ENCODE measurements around the gene RBM20. TPM values are rescaled to one million over a fixed set of nuclear protein-coding genes. Genes with fewer than 3 reads are reported as not detected.

RBM20 gene
- total and polyA plus RNA-seq, 2 of the 13 experiments (the other 11 are each of a cell fraction or from before 2014, with no cell fraction given) = 0.02 to 0.22 TPM

GRCh38 chr10:110615057-110615747, 28.9 kb upstream of the RBM20 start (continued):
- no peak for TF ChIP-seq ZFP36 (IDR thresholded peaks at IDR 0.05; ENCODE audit: borderline replicate concordance, low read depth, low read length, partially characterized antibody)
- no peak for TF ChIP-seq ZNF20 (CRISPR knock-in tag; IDR thresholded peaks at IDR 0.05)
- TF ChIP-seq ZZZ3 (CRISPR knock-in tag; IDR thresholded peaks at IDR 0.05; ENCODE audit: borderline replicate concordance) = no peak
- no peak for TF ChIP-seq ZNF552 (CRISPR knock-in tag; IDR thresholded peaks at IDR 0.05; ENCODE audit: borderline replicate concordance)
- no peak for TF ChIP-seq ZNF598 (CRISPR knock-in tag; IDR thresholded peaks at IDR 0.05; ENCODE audit: borderline replicate concordance)
- TF ChIP-seq ERF (CRISPR knock-in tag; IDR thresholded peaks at IDR 0.05) = no peak
- no peak for TF ChIP-seq PRDM15 (CRISPR knock-in tag; IDR thresholded peaks at IDR 0.05)

- intact Hi-C loops (cut with micrococcal nuclease; ENCODE audit: unreplicated experiment) = no loop called here
- Histone ChIP-seq H3K4me2 (ENCODE audit: low read depth, low read length) (no peak overlapping the region), H3K27ac (ENCODE audit: extremely low read length, insufficient read depth, low read length) (no peak overlapping the region), H3K4me1 (ENCODE audit: insufficient read depth, low read length) (no peaks in the 10 kb centered on the region), H3K4me3 (replicated peaks in 1 of 3; ENCODE audit: insufficient read depth in 1 of 3, low read depth in 2 of 3, low read length in 3 of 3) (no peak overlapping the region), H4K20me1 (ENCODE audit: insufficient read depth, low read length) (no peaks in the 10 kb centered on the region), H3K9me3 (ENCODE audit: low read length) (no peaks in the 10 kb centered on the region), H3K9ac (ENCODE audit: insufficient read depth, low read depth, low read length) (no peak overlapping the region), H3K36me3 (replicated peaks in 1 of 2; ENCODE audit: control insufficient read depth in 1 of 2, insufficient read depth in 2 of 2, low read length in 2 of 2) (no peaks in the 10 kb centered on the region), H3K79me2 (ENCODE audit: insufficient read depth, low read length) (no peaks in the 10 kb centered on the region), H3K27me3 (ENCODE audit: control insufficient read depth in 1 of 2, insufficient read depth in 2 of 2, low read length in 2 of 2) (no peaks in the 10 kb centered on the region), H2AFZ (ENCODE audit: low read length) (no peak overlapping the region)
- FAIRE-seq = no peak
- no TSS peak for BruUV-seq (replicated peaks)
- 43% methylated on average over 5 of the region's 5 CpGs for WGBS (ENCODE audit: low lambda C conversion rate)
- in situ Hi-C loops (cut with HindIII; ENCODE audit: extremely low pct_ligation_motif_present, low pct_unique_long_range_greater_than_20kb) = loop anchor here (25.0 kb wide), 1 partner anchor 271 kb away; no protein-coding TSS in a partner anchor
- ChIA-PET CTCF (ENCODE audit: low intra/inter-chr PET ratio, low total read pairs) (no interaction called here), POLR2A (no interaction called here)
- DNase-seq (ENCODE audit: low spot score) = no peak
- ATAC-seq = no peak
- TF ChIP-seq ZNF510 (CRISPR knock-in tag; IDR thresholded peaks at IDR 0.05; ENCODE audit: low read depth) = no peak
- no peak for TF ChIP-seq ZSCAN22 (CRISPR knock-in tag; IDR thresholded peaks at IDR 0.05)
- TF ChIP-seq SP4 (CRISPR knock-in tag; IDR thresholded peaks at IDR 0.05) = no peak
- TF ChIP-seq TIGD3 (CRISPR knock-in tag; IDR thresholded peaks at IDR 0.05; ENCODE audit: borderline replicate concordance) = no peak
- no peak for TF ChIP-seq ZNF777 (CRISPR knock-in tag; IDR thresholded peaks at IDR 0.05)
- TF ChIP-seq HNRNPUL1 (IDR thresholded peaks at IDR 0.05; ENCODE audit: low read depth, low read length) = no peak
- TF ChIP-seq ZBTB1 (CRISPR knock-in tag; IDR thresholded peaks at IDR 0.05; ENCODE audit: borderline replicate concordance) = no peak
- no peak for TF ChIP-seq TSC22D2 (CRISPR knock-in tag; IDR thresholded peaks at IDR 0.05; ENCODE audit: borderline replicate concordance)
- TF ChIP-seq NCOA1 (CRISPR knock-in tag; IDR thresholded peaks at IDR 0.05) = no peak
- no peak for TF ChIP-seq DR1 (CRISPR knock-in tag; IDR thresholded peaks at IDR 0.05)
- TF ChIP-seq JUNB (CRISPR knock-in tag; IDR thresholded peaks at IDR 0.05; ENCODE audit: borderline replicate concordance) = no peak
These were observed 27.6 kb upstream of the RBM20 start for GRCh38 chr10:110616493-110617033.
